GM19043 (cell line): ENCODE measurements around the gene LHFPL6.

Experiments used
- ATAC-seq: cut with Tn5 transposase; IDR thresholded peaks from one replicate; pipeline ENCODE4 v1.9.1; 2021; ENCODE audit warnings: low read depth; ENCODE audit not compliant: unreplicated experiment

Gene LHFPL6

DNA sequence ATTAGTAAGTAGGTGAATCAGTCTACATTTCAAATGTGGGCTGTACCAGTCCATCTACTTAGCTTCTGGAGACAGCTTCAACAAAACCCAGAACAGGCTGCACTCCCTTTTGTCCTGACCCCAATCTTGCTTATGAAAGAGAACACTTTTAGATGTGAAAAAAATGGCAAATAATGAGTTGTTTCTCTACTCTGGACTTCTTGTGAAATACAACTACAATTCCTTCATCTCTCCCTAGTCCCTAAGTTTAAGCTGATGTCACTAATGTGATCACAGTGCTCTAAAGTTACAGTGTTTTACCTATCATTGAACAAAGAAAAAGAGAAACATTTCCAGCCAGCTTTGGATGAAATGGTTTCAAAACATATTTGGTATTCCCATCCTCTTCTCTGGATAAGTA is 183.9 kb downstream of the LHFPL6 start:
- ATAC-seq = no peak

DNA sequence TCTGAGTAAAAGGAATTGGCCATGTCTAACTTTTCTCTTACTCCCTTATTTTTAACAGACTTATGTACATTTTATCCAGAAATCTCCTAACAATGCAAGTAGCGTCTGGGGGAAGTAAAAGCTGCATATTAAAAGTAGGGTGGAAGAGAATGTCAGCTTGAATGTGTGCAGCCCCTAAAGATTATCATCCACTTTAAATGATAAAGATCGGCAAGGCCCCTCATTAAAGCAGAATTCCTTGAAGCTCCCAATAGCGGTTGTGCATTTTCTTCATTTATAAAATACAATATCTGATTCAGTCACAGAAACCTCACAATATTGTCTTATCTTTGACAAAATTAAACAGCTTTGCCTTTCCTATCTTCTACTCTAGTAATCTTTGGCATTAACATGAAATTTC is 184.6 kb downstream of the LHFPL6 start:
- no peak for ATAC-seq

- no peak for ATAC-seq
Measured at GRCh38 chr13:39417643-39418042, 185.3 kb downstream of the LHFPL6 start.

GRCh38 chr13:39417131-39417530 is 185.9 kb downstream of the LHFPL6 start:
- no peak for ATAC-seq

GRCh38 chr13:39415008-39415802 is 187.8 kb downstream of the LHFPL6 start:
- no peak for ATAC-seq

GRCh38 chr13:39414339-39414738 is 188.7 kb downstream of the LHFPL6 start:
- no peak for ATAC-seq

DNA sequence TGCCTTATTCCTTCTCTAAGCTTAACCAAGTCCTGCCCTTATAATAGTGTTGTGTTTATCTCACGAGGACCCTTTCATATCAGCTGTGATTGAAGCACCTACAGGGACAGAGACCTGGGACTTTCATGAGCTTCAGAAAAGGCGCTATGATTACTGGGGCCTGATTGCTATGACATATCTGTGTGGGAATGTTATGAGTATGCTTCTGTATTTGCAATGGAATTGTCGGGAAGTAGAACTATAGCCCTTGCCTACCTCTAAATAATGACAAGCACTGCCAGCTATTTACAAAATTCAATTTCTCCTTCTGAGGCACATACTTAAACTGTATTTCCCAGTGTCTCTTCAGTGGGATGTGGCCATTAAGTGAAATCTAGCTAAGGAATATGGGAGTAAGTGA is 191.5 kb downstream of the LHFPL6 start:
- no peak for ATAC-seq

GRCh38 chr13:39410964-39411363 is 192.0 kb downstream of the LHFPL6 start:
- ATAC-seq = no peak

GRCh38 chr13:39410096-39410901 is 192.7 kb downstream of the LHFPL6 start:
- ATAC-seq = no peak

- no peak for ATAC-seq
Measured at GRCh38 chr13:39408512-39408911, 194.5 kb downstream of the LHFPL6 start.

- no peak for ATAC-seq
Measured at GRCh38 chr13:39407786-39408185, 195.2 kb downstream of the LHFPL6 start.

- ATAC-seq = no peak
Measured at GRCh38 chr13:39407138-39407537, 195.9 kb downstream of the LHFPL6 start.

DNA sequence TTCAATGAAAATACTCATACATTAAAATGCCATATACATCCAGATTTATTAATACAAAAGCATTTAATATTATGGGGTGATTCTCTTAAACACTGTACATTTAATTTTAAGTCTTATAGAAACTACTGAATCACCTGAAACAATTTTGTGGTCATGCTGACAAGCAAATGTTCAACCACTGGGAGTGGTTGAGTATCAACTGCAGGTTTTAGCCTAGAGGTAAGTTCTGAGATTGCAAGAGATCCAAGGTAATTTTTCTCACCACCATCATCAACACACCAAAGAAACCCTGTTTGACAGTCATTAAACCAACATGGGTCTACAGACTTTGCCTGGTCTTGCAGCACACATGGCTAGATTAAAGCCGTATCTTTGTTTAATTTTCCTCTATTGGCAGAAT is 196.3 kb downstream of the LHFPL6 start:
- ATAC-seq = no peak

- no peak for ATAC-seq
Measured at GRCh38 chr13:39405596-39406205, 197.3 kb downstream of the LHFPL6 start.

DNA sequence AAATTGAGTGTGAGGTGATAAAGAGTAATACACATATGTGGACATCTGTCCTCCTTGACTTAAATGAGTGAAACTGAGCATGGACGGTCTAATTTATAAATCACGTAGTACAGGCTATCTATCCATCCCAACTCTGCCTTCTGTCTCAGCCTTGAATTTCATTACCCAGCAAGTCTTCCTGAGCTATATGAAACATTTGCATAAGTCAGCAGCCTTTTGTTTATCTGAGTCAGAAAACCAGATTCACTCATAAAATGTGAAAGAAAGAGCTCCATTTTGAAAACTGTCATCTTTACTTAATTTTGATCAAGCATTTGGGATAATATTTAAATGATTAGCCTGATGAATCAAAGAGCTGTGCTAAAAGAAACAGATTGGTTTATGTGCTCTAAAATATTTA is 197.9 kb downstream of the LHFPL6 start:
- no peak for ATAC-seq

- ATAC-seq = no peak
Measured at GRCh38 chr13:39403106-39403505, 199.9 kb downstream of the LHFPL6 start.

DNA sequence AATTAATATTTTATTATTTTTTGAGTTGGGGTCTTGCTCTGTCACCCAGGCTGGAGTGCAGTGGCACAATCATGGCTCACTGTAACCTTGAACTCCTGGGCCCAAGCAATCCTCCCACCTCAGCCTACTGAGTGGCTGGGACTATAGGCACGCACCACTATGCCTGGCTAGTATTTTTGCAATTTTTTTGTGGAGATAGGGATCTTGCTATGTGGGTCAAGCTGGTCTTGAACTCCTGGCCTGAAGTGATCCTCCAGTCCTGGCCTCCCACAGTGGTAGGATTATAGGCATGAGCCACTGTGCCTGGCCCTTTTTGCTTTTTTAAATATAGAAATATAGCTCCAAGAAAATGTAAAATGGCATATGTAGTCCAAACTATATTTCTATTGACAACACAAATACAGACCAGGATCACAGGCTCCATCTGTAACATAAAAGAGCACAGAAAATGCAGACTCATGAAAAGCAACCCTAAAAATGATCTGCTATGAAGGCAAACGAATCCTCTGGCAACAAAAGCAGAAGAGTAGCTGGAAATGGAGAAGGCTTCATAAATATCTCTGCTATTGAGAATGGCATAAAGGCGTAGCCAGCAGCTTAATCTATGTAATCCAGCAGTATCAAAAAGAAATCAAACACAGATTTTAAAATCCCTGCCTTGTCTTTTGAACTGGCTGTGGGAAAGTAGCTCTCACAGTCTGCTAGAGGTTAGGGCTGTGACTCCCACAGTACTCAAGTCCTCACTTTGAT is 200.6 kb downstream of the LHFPL6 start:
- ATAC-seq = no peak

GRCh38 chr13:39401756-39402155 is 201.2 kb downstream of the LHFPL6 start:
- no peak for ATAC-seq

- ATAC-seq = no peak
Measured at GRCh38 chr13:39401046-39401705, 201.8 kb downstream of the LHFPL6 start.

DNA sequence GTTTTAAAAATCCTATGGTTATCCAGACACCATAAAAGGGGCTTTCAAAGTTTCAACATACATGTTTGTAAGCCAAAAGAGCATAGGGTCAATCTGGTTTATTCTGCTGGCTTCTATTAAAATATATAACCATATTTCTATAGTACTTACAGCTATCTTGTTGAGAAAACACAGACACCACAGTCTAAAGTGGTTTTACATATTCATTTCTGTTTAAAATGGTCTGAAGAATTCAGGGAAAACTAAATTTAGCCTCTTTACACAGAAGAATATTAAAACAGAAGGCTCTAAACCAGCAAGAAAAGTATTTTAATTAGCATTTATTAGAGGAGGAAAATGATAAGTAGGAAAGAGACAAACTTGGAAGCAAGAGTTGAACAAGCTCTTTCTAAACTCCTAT is 203.9 kb downstream of the LHFPL6 start:
- no peak for ATAC-seq
